ENCODE results near the gene DHRS3.
"Not testable (repeated sequence)": the region's sequence is repeated elsewhere in the genome, so short reads cannot be mapped to it uniquely, and the experiment has no call there.

The DHRS3 gene, protein sequence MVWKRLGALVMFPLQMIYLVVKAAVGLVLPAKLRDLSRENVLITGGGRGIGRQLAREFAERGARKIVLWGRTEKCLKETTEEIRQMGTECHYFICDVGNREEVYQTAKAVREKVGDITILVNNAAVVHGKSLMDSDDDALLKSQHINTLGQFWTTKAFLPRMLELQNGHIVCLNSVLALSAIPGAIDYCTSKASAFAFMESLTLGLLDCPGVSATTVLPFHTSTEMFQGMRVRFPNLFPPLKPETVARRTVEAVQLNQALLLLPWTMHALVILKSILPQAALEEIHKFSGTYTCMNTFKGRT

GRCh38 chr1:12617901-12618660 lies at the start of gene DHRS3:
DHRS3 (minus strand) TSS chr1:12618210; CDS start chr1:12617348, 862 bp downstream.
- peak; percentile 38 for DNase-seq

DNA sequence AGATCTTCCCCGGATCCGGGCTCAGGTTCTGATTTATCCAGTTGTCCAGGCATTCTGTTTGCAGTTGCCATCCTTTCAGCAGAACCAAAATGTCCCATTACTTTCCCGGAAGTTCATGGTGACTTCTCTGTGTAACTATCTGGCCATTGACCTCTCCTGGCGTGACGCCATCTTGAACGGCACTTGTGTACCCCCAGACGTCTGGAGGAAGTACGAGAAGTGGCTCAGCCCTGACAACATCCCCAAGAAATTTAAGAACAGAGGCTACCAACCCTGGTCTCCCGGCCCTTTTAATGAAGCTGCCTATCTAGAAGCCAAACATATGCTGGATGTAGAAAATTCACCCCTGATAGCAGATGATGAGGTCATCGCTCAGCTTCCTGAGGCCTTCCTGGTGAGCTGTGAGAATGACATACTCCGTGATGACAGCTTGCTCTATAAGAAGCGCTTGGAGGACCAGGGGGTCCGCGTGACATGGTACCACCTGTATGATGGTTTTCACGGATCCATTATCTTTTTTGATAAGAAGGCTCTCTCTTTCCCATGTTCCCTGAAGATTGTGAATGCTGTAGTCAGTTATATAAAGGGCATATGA lies 48.2 kb upstream of the DHRS3 start:
- DNase-seq, result no peak

GRCh38 chr1:12665511-12665910 lies 47.5 kb upstream of the DHRS3 start:
- DNase-seq, result no peak

GRCh38 chr1:12662556-12662955 lies 44.5 kb upstream of the DHRS3 start:
- no peak for DNase-seq

GRCh38 chr1:12661606-12662219 lies 43.7 kb upstream of the DHRS3 start:
- no peak for DNase-seq

DNA sequence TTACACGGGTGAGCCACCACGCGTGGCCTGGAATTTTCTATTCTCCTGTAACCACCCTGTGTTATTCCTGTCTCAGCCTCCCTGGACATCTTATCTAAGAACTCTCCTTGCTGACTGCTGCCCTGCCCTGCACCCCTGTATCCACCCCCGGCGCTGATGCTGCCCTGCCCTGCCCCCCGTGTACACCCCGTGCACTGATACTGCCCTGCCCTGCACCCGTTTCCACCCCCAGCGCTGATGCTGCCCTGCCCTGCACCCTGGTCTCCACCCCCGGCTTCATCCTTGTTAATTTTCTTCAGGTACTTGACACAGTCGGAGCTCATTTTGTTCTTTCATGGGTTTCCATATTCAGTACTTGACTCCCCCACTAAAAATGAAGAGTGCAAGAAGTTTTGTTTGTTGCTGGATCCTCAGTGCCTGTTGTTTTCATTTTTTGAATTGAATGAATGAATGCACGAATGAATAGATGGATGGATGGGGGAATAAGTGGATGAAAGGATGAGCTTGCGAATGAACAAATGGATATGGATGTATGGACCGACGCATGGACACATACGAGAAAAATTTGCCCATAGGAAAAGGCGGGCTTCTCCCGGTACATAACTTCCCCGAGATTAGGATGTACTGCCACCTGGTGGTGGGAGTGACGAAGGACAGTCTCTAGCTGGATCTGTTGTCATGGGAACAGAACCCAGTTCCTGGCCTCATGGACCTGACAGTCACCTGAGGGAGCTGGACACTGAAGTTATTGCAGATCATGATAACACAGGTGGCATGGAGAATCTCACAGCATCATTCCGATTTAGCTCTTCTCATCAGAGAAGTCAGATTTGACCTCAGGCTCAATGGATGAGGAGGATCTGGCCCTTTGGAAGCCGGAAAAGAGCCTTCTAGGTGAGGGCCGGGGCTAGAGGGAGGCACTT lies 40.8 kb upstream of the DHRS3 start:
- DNase-seq, result peak; percentile 7

GRCh38 chr1:12657885-12658512 lies 40.0 kb upstream of the DHRS3 start:
- DNase-seq, result not testable (repeated sequence)

- no peak for DNase-seq
These were observed 39.3 kb upstream of the DHRS3 start for GRCh38 chr1:12657060-12657884.

DNA sequence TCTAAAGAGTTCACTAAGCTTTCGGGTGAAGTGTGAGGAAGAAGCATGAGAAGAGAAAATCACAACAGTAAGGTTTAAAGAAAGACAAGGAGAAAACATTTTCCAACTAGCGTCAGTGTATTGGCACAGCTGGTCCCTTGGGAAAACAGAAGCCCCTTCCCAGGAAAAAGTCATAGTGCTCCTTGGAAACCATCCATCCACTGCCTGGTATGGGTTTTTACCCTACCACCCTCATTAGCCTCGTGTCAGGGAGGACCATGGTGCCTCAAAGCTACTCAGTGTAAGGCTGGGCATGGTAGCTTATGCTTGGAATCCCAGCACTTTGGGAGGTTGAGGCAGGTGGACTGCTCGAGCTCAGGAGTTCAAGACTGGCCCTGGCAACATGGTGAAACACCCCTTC lies 38.6 kb upstream of the DHRS3 start:
- no peak for DNase-seq

- no peak for DNase-seq
These were observed 36.6 kb upstream of the DHRS3 start for GRCh38 chr1:12654657-12655056.

GRCh38 chr1:12654004-12654567 lies 36.1 kb upstream of the DHRS3 start:
- no peak for DNase-seq

- peak; percentile 30 for DNase-seq
These were observed 32.0 kb upstream of the DHRS3 start for GRCh38 chr1:12649971-12650421.

- DNase-seq, result no peak
These were observed 30.7 kb upstream of the DHRS3 start for GRCh38 chr1:12648741-12649140.

- not testable (repeated sequence) for DNase-seq
These were observed 27.4 kb upstream of the DHRS3 start for GRCh38 chr1:12645401-12645800.

DNA sequence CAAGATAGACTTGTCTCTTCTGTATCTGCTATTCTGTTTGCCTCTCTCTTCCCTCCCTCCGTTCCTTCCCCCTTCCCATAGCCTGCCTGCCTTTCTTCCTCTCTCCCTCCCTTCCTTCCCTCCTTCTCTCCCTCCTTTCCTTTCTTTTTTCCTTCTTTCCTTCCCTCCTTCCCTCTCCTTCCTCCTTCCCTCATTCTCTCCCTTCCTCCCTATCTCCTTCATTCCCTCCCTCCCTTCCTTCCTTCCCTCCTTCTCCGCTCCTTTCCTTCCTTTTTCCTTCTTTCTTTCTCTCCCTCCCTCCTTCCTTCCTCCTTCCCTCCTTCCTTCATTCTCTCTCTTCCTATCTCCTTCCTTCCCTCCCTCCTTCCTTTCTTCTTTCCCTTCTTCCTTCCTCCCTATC lies 26.8 kb upstream of the DHRS3 start:
- no peak for DNase-seq

- DNase-seq, result no peak
These were observed 26.2 kb upstream of the DHRS3 start for GRCh38 chr1:12644237-12644636.

GRCh38 chr1:12643785-12644184 lies 25.8 kb upstream of the DHRS3 start, which contains the start of gene AADACL4:
AADACL4 (plus strand) TSS chr1:12644085; CDS start chr1:12644547, 462 bp downstream.
- no peak for DNase-seq

DNA sequence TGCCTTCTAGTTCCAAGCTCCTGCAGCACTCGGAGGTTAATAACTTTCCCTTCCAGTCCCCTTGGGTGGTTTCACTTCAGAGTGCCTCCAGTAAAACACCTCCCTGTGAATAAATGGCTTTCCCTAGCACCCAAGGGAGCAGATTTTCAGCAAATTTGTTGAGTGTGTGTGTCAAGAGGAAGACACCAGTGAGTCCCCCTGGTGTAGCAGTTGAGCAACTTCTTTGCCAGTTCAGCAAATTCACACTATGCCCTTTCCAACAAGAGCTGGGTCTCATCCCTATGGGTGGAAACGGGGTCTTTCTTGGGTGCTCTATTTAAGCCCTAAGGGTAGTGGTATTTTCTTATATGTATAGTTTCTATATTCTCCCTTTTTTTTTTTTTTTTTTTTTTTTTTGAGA lies 25.1 kb upstream of the DHRS3 start:
- DNase-seq, result no peak

GRCh38 chr1:12640958-12641272 lies 22.9 kb upstream of the DHRS3 start:
- no peak for DNase-seq

- no peak for DNase-seq
These were observed 22.4 kb upstream of the DHRS3 start for GRCh38 chr1:12640237-12640957.

Data from amniotic stem cell (primary cell).